Posterior vena cava (tissue), 2 donors: ENCODE data around the gene PDE10A. TPM values are rescaled to one million over a fixed set of nuclear protein-coding genes. Genes with fewer than 3 reads are reported as not detected.
"Not testable (repeated sequence)": the region's sequence is repeated elsewhere in the genome, so short reads cannot be mapped to it uniquely, and the experiment has no call there.

Source experiments
- DNase-seq: peaks from one replicate; pipeline ENCODE4 v3.0.0-alpha.2; 2020; ENCODE audit warnings: low spot score
- intact Hi-C, 2 donors: fragments of 100-400 bp; cut with DNase I; formaldehyde crosslinking; loops; one replicate each; pipeline versions ENCODE4 v1.14.1 to v1.14.2; 2022 to 2023
- total RNA-seq, 2 donors: library from RNA; stranded (reverse); fragmentation: NEBNext Ultra II Directional; extraction: Animal tissue kit (Norgen Biotek cat#: 25700); gene quantifications; one replicate each; pipeline ENCODE4 v1.2.1, GENCODE V29; 2021
- donor health status: DM: yes; HTN: yes; CAD: no.
- donor health status: DM: yes; HTN: yes; CAD: no.

The PDE10A gene
- total RNA-seq, 2 donors from 2014 or later: 10.7 to 13.0 TPM

DNA sequence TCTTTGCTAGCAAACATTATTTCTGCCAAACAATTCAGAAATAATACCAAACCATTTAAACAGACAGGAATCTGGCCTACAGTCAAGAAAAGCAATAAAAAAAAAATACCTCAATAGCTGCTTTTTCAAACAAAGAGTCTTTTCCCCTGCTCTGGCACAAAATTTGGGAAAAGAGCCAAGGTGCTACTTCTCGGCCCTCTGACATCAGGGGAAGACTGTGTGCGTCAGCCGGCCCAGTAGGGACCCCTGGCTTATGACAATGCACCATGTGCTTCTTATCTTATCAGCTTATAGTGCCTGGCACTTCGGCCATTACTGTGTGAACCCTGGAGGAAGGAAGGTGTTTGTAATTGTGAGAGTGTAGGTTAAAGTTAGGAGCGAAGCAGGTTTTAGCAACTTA lies 89.4 kb downstream of the PDE10A start:
- intact Hi-C loops: no loop called here
- DNase-seq: no peak

DNA sequence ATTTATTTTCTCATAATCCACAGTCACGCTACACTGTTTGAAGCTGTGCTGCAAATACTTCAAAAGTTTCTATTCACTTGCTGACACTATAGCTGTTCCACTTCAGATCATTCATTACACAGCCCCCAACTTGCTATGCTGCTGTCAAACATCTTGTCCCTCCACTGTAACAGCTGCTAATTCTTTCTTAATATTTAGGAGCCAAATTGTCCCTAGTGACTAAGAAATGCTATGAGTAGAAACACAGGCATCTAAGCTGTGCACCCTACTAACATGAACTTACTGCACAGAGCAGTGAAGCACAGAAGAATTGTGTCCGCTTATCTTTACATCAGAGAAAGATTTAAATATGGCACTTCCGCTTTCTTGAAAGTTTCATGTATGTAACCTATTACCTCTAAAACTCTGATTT lies 91.3 kb downstream of the PDE10A start:
- DNase-seq: no peak
- intact Hi-C loops: no loop called here

DNA sequence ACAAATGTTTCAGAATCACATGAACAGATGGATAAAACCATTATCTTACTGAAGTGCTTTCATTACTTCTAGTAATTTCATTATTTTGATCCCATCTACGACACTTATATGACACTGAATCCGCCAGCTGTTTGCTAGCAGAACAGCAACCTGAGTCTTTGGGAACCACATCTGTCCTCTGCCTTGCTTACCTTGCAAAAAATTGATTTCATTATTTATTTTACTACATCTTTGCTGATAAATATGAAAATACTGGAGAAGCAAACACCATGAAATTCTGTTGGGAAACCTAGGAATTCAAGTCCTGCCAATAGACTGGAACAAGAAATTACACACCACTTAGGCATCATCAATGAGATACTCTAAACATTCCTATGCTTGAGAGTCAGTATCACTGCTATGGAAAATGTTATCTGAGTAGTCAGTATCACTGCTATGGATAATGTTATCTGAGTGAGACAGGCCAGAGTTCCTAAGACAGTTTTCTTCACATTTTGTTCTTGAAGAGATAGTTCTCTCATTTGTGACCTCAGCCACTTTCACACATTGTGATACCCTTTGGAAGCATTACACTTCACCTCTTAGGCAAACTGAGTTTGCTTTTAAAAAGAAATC lies 91.9 kb downstream of the PDE10A start:
- no peak for DNase-seq
- intact Hi-C loops: no loop called here

DNA sequence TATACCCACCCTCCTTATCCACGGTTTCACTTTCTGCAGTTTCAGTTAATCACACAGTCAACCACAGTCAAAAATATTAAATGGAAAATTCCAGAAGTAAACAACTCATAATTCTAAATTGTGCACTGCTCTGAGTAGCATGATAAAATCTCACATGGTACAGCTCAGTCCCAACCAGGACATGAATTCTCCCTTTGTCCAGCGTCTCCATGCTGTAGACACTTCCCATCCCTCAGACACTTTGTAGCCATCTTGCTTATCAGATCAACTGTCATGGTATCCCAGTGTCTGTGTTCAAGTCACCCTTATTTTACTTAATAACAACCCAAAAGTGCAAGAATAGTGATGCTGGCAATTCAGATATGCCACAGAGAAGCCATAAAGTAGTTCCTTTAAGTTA lies 94.7 kb downstream of the PDE10A start:
- intact Hi-C loops: no loop called here
- no peak for DNase-seq

DNA sequence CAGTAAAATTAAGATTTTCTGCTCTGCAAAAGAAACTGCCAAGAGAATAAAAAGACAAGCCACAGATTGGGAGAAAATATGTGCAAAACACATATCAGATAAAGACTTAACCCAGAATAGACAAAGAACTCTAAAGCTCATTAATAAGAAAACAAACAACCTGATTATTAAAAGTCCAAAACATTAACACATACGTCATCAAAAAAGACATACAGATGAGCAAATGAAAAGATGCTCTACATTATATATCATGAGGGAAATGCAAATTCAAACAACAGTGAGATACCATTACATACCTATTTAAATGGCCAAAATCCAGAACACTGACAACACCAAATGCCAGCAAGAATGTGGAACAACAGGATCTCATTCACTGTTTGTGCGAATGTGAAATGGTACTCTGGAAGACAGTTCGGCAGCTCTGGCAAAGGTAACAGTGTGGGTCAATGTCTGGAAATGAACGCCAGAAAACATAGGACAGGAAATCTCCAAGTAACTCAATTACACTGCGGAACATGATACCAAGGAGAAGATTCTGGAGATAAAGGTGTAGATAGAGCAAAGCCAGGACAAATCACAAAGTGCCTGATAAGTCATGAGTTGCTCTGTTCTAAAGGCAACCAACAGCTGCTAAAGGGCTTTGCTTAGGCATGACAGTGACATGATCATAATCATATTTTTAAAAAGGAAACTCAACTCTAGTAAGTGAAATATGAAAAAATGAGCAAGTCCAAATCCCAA lies 96.8 kb downstream of the PDE10A start:
- intact Hi-C loops: no loop called here
- no peak for DNase-seq

DNA sequence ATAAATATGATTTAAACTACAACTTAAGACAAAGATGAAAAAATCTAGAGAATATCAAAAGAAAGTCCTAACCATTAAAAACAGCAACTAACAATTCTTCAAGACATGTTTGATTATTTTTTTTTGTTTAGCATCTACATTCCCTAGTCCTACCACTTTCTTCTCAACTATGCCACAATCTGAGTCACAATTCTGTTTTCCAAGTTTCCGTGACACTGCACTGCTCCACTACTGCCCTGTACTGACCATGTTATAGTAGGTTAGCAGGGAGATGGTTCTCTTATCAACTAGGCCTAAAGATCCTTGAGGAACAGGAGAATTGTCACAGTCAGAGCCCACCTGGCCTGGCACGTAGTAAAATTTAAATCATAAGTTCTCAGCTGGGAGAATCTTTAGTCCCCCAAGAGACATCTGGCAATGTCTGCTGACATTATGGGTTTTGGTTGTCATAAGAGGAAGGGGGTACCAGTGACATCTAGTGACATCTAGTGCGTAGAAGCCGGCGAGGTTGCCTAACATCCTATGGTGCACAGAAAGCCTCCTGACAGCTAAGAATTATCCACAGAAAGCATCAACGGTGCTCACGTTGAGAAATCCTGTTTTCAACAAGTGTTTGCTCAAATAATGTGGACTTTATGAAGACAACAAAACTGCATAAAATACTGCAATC lies 100.5 kb downstream of the PDE10A start:
- no peak for DNase-seq
- intact Hi-C loops: no loop called here

DNA sequence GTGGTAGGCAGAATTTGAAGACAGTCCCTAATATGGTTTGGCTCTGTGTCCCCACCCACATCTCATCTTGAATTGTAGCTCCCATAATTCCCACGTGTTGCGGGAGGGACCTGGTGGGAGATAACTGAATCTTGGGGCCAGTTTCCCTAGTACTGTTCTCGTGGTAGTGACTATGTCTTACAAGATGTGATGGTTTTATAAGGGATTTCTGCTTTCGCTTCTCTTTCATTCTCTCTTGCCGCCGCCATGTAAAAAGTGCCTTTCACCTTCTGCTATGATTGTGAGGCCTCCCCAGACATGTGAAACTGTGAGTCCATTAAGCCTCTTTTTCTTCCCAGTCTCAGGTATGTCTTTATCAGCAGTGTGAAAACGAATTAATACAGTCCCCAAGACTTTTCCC lies 103.4 kb downstream of the PDE10A start:
- intact Hi-C loops: no loop called here

DNA sequence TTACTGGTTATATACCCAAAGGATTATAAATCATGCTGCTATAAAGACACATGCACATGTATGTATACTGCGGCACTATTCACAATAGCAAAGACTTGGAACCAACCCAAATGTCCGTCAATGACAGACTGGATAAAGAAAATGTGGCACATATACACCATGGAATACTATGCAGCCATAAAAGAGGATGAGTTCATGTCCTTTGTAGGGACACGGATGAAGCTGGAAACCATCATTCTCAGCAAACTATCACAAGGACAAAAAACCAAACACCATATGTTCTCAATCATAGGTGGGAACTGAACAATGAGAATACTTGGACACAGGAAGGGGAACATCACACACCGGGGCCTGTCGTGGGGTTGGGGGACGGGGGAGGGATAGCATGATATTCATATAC lies 104.9 kb downstream of the PDE10A start:
- intact Hi-C loops, DNase-seq: not testable (repeated sequence)

More for the DNA sequence above, 103.4 kb downstream of the PDE10A start:
- DNase-seq: no peak

DNA sequence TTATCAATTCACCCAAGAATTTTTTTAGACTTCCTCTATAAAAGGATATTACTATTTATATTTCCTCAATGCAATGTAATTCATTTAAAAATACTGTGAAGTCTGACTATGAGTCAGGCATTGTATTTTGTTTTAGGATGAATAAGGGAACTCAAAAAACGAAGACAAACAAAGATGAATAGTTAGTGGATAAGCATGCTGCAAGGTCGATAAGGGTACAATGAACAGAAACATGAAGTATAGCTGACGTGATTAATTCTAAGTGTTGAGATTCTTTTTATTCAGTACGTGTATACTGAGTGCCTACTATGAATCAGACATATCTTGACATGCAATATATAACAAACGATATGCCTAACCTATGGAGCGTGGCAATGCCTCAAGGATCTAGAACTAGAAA lies 105.4 kb downstream of the PDE10A start:
- intact Hi-C loops: no loop called here

DNA sequence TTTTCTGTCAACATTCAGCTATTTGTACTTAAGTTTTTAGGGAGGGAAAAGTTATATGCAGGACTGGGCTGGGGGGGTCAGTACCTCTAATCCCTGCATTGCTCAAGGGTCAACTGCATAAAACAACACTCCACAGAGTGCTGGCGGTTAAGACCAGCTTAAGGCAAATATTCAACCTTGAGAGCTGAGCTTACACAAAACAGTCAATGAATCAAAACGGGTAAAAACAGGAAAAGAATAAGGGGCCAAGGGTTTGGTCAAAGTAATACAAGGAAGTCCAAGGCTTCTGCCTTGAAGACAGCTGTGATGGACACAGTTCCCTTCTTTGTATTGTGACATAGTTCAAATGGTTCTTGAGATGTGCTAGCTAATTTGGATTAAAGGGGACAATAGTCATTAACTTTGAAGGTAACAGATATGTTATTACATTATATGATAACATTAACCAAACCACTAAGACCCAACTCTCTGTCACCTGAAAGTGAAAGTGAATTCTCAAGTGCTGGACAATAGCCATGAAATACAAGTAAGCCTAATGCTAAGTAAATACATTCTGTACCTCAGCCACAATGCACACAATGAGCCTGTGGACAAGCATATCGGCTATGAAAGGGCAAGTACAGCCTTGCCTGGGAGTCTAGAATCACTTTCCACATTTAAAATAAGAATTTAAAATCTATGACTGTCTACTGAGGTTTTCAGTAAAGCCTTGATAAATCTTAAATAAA lies 106.8 kb downstream of the PDE10A start:
- DNase-seq: no peak
- intact Hi-C loops: no loop called here

More for the DNA sequence above, 105.4 kb downstream of the PDE10A start:
- no peak for DNase-seq

DNA sequence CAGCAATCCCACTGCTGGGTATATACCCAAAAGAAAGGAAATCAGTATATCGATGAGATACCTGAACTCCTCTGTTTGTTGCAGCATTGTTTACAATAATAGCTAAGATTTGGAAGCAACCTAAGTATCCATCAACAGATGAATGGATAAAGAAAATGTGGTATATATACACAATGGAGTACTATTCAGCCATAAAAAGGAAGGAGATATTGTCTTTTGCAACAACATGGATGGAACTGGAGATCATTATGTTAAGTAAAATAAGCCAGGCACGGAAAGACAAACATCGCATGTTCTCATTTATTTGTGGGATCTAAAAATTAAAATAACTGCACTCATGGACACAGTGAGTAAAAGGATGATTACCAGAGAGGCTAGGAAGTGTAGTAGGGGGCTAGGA lies 108.4 kb downstream of the PDE10A start:
- intact Hi-C loops, DNase-seq: not testable (repeated sequence)

DNA sequence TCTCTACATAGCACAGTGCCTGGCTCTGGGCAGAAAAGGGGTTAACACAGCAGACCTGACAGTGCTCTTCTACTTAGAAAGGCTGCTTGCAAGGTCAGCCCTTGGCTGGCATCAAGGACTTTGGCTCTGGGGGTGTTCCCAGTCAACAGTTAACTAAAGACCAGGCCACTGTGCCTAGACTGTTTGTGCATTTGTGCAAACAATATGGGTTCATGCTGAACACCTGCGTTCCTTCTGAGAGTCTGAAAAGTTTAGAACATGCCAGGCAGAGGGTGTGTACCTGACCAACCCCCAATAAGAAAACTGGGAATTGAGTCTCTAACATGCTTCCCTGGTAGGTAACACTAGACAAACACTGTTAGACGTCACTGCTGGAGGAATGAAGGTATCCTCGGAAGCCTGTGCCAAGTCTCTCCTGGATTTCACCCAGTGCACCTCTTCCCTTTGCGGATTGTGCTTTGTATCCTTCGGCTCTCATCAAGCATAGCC lies 110.7 kb downstream of the PDE10A start:
- intact Hi-C loops: no loop called here

DNA sequence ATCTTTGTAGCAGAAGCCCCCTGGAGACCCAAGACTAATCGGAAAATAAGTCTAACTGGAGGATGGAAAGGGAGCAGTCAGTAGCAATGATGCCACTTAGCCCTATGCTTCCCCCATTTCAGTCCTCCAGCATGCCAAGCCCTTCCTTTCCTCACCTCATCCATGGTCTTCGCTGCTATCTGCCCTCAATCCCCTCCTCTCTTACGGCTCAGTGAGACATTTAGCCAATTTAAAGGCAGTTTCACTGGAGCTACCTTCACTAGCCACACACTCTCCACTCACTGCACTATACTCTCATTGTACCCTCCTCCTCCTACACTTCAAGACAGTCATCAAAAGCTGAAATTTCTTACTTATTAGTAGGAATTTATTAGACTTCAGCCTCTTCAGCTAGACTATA lies 111.2 kb downstream of the PDE10A start:
- no peak for DNase-seq
- intact Hi-C loops: no loop called here

More for the DNA sequence above, 110.7 kb downstream of the PDE10A start:
- no peak for DNase-seq

DNA sequence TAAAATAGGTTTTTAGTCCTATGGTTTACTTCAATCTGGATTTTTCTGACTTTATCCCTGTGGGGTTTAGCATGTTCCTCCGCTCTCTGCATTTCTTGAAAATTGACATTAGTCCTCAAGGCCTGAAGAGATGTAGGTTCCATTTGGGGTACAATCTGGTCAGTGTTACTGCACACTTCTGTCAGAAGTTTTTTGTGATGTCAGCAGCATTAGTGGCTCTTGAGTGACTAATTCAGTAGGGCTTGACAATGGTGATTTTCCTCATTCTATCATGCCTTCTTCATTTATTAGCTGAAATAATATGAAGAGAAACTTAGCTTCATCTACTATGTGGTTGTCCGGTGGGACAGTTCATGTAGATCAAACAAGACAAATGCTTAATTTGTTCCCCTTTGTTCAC lies 114.6 kb downstream of the PDE10A start:
- no peak for DNase-seq
- intact Hi-C loops: no loop called here

DNA sequence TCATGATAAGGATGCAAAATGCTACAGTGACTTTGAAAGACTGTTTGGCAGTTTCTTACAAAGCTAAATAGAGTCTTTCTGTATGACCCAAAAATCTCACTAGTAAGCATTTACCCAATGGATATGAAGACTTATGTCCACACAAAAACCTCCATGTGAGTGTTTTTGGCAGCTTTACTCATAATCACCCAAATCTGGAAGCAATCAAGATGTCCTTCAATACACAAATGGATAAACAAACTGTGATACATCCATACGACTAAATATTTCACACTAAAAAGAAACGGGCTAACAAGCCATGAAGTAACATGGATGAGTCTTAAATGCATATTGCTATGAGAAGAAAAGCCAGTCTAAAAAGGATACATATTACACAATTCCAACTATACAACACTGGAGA lies 117.2 kb downstream of the PDE10A start:
- no peak for DNase-seq
- intact Hi-C loops: no loop called here

DNA sequence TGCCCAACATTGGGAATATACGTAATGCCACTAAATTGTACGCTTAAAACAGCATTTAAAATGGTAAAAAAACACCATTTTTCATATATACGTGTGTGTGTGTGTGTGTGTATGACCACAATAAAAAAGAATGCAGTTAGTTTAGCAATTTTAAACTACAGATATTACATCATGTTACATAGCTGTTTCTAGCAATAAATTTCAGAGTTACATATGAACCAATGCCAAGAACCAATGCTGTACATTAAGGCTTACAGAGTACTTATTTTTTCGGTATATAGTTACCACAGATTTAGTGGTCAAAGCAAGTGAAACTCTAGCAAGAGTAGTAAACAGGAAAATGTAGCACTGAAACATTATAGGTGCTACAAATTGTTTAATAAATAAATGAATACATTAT lies 119.3 kb downstream of the PDE10A start:
- intact Hi-C loops: no loop called here

DNA sequence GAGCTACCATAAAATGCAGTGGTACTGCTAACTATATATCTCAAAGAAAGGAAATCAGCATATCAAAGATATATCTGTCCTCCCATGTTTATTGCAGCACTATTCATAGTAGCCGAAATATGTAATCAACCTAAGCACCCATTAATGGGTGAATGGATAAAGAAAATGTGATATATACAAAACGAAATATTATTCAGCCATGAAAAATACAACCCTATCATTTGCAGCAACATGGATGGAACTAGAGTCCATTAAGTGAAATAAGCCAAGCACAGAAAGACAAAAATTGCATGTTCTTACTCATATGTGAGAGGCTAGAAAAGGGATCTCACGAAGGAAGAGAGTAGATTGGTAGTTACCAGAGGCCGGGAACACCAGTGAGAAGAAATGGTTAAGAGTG lies 126.1 kb downstream of the PDE10A start:
- intact Hi-C loops: no loop called here
- DNase-seq: no peak

More for the DNA sequence above, 119.3 kb downstream of the PDE10A start:
- no peak for DNase-seq

DNA sequence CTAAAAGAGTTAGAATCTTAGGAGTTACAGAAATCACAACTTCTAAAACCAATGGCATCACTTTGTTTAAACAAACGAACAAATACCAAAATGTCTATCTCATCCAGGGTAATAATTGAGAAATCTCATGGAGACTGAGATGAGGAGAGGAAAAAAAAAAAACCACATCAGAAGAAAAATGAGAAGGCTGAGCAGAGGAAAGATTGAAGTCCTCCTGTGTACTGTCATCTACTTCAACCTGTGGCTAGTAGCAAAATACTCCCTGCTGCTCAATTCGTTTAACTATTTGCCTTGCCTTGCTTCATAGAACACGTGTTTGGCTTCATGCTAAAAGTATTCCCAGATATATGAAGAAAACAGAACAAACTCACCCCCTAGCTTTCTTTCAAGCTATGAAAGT lies 143.7 kb downstream of the PDE10A start:
- DNase-seq: no peak
- intact Hi-C loops: loop anchor here in 1 of 2 donors (10.0 kb wide), 1 partner anchor 515 kb away; no protein-coding TSS in a partner anchor

DNA sequence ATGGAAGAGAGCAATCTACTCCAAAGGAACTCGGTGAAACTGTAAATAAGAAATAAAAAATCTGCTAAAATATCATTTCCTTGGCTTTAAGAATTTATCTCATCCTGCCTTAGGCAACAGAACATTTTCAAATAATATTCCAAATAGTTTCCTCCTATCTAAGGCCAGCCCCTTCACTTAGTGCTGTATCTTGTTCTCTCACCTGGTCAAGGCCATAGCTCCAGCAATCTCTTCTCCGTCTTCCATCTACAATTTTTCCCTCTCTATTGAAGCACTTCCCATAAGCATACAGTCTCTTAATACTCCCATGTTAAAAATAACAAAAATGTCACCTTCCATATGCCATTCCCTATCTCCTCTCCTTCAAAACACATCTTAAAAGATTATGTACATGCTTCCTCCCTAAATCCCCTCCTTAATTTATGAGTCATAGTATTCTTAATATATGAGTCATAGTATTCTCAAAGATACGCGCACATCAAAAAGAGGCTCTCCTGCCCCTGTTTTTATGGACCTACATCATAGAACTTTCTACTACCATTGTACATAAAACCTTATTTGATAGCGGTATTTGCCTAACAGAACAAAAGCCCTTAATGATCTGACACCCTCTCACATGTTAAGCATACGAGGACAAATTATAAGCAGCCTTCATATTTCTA lies 146.9 kb downstream of the PDE10A start:
- DNase-seq: no peak
- intact Hi-C loops: loop anchor here in 1 of 2 donors (10.0 kb wide), 1 partner anchor 519 kb away; no protein-coding TSS in a partner anchor
